Camera-type eye (tissue), 1 donor: ENCODE measurements around the gene UROC1. TPM values are rescaled to one million over a fixed set of nuclear protein-coding genes. Genes with fewer than 3 reads are reported as not detected.

Experiments
- total RNA-seq: library from RNA; depleted of rRNA; stranded (reverse); fragments of >200 nt; gene quantifications from one replicate; pipeline ENCODE4 v1.2.3, GENCODE V29; 2014

UROC1 gene
- total RNA-seq: 0.11 TPM

GRCh38 chr3:126517291-126517951 lies at the start of gene UROC1:
UROC1 (minus strand) TSS chr3:126517773; CDS start chr3:126517719, 54 bp downstream.

GRCh38 chr3:126558336-126559071 lies 40.9 kb upstream of the UROC1 start, which contains the start of gene C3orf22:
C3orf22 (minus strand) TSS chr3:126558932; CDS start chr3:126553390, 5,542 bp downstream.

GRCh38 chr3:126523745-126524428 lies 6.3 kb upstream of the UROC1 start, which contains the start of gene CHST13:
CHST13 (plus strand) TSS chr3:126524155; CDS start chr3:126524333, 178 bp downstream.

GRCh38 chr3:126475413-126476114 lies 42.0 kb downstream of the UROC1 start, which contains the start of gene ZXDC:
ZXDC (minus strand) TSS chr3:126475891; CDS start chr3:126475865, 26 bp downstream.

Other genes with a start within 250 kb of the UROC1 start
- 7.7 TPM for gene KLF15, start 160.4 kb downstream of the UROC1 start, total RNA-seq
- not detected for gene CFAP100, start 122.9 kb downstream of the UROC1 start, total RNA-seq
- gene ZXDC, start 41.9 kb downstream of the UROC1 start, total RNA-seq: 48.3 TPM
- 0.38 TPM for gene CHST13, start 6.4 kb upstream of the UROC1 start, total RNA-seq
- gene C3orf22, start 41.2 kb upstream of the UROC1 start, total RNA-seq: not detected
- 15.3 TPM for gene TXNRD3, start 137.4 kb upstream of the UROC1 start, total RNA-seq
- gene CHCHD6, start 186.5 kb upstream of the UROC1 start, total RNA-seq: 29.2 TPM